K562 (cell line): ENCODE results near the gene KLRK1. TPM values are rescaled to one million over a fixed set of nuclear protein-coding genes. Genes with fewer than 3 reads are reported as not detected.

Experiments used
- ATAC-seq: fragments of 200-7000 bp; cut with Tn5 transposase; 3 replicates; pipeline ENCODE4 v1.9.1; 2020; ENCODE audit warnings: moderate library complexity
- BruUV-seq: library from RNA; stranded (reverse); fragments of 400-500 nt; replicated peaks from 2 replicates; lab custom pipeline; 2021; lab: Mats Ljungman, UMichigan
- CTCF ChIA-PET: fragments of 300-600 bp; formaldehyde crosslinking; extraction: SDS; loops from one replicate; lab custom pipeline; 2021; ENCODE audit warnings: low intra/inter-chr PET ratio; lab: Yijun Ruan, JAX
- POLR2A ChIA-PET: fragments of 300-600, 350-650 bp; sonication (Branson Sonifier 250); formaldehyde crosslinking; extraction: SDS; loops from one replicate; lab custom pipeline; 2021; ENCODE audit warnings: antibody characterized with exemption, inconsistent platforms; lab: Yijun Ruan, JAX
- DNase-seq, 4 experiments: peaks; one replicate each; pipeline versions ENCODE4 v3.0.0 to v3.0.0-alpha.2; 2011 to 2018; ENCODE audit warnings: low spot score in 3 of 4, mixed read lengths in 3 of 4; ENCODE audit errors: extremely low read depth in 1 of 4
- FAIRE-seq: peaks from 2 replicates; lab custom pipeline; 2011; peaks lifted over from hg19 to GRCh38; lab: Jason Lieb, UNC
- H2AFZ ChIP-seq: 2 replicates; pipeline ENCODE4 v1.6.0; 2011; ENCODE audit warnings: low read depth, low read length, control low read depth, inconsistent platforms
- H3K27ac ChIP-seq: fragments of 200-600 bp; 3 replicates; pipeline ENCODE4 v1.8.0; 2011; ENCODE audit warnings: low read depth, mild to moderate bottlenecking, control low read depth, inconsistent platforms, low read length, moderate library complexity, mixed read lengths; ENCODE audit errors: extremely low read depth
- H3K27me3 ChIP-seq, 2 experiments: fragments of 300-600 bp in 1 of 2; 2 replicates in 1 of 2; 3 replicates in 1 of 2; pipeline versions ENCODE4 v1.6.0 to v1.8.0; 2011; ENCODE audit warnings: inconsistent platforms in 2 of 2, low read length in 2 of 2, mild to moderate bottlenecking in 1 of 2, mixed read lengths in 1 of 2, moderate library complexity in 1 of 2; ENCODE audit not compliant: control insufficient read depth in 2 of 2, insufficient read depth in 2 of 2
- H3K36me3 ChIP-seq: fragments of 300-600 bp; 3 replicates; pipeline ENCODE4 v1.8.0; 2011; ENCODE audit warnings: mild to moderate bottlenecking, low read length, inconsistent platforms; ENCODE audit not compliant: control insufficient read depth, insufficient read depth
- H3K4me1 ChIP-seq, 2 experiments: fragments of 200-600 bp in 1 of 2; replicated peaks in 1 of 2; 2 replicates in 1 of 2; 3 replicates in 1 of 2; pipeline versions ENCODE4 v1.5.1 to v1.8.0; 2011; ENCODE audit warnings: inconsistent platforms in 2 of 2, low read length in 2 of 2, mild to moderate bottlenecking in 1 of 2, mixed read lengths in 1 of 2, moderate library complexity in 1 of 2; ENCODE audit not compliant: control insufficient read depth in 2 of 2, insufficient read depth in 2 of 2
- H3K4me2 ChIP-seq: 2 replicates; pipeline ENCODE4 v1.6.1; 2011; ENCODE audit warnings: low read length, control low read depth, inconsistent platforms, mixed read lengths; ENCODE audit not compliant: insufficient read depth
- H3K4me3 ChIP-seq: fragments of 200-600 bp; sonication (generic), shearing (Covaris generic); 2 replicates; pipeline ENCODE4 v1.5.1; 2016; ENCODE audit warnings: control low read depth, inconsistent platforms
- H3K79me2 ChIP-seq: fragments of 200-600 bp; 3 replicates; pipeline ENCODE4 v1.8.0; 2011; ENCODE audit warnings: low read length, inconsistent platforms; ENCODE audit not compliant: control insufficient read depth, insufficient read depth
- H3K9ac ChIP-seq, 2 experiments: 2 replicates each; pipeline versions ENCODE4 v1.6.0 to v1.6.1; 2011; ENCODE audit warnings: low read depth in 2 of 2, low read length in 2 of 2, control low read depth in 1 of 2, inconsistent platforms in 1 of 2, mild to moderate bottlenecking in 1 of 2, mixed read lengths in 1 of 2; ENCODE audit not compliant: insufficient read depth in 1 of 2
- H3K9me1 ChIP-seq: one replicate; pipeline ENCODE4 v1.6.0; 2011; ENCODE audit warnings: inconsistent platforms, mild to moderate bottlenecking, low read length, moderate library complexity; ENCODE audit not compliant: control insufficient read depth, insufficient read depth
- H3K9me3 ChIP-seq: replicated peaks from 2 replicates; pipeline ENCODE4 v1.5.1; 2011; ENCODE audit warnings: low read depth, low read length, inconsistent platforms; ENCODE audit not compliant: control insufficient read depth, insufficient read depth
- H4K20me1 ChIP-seq: replicated peaks from 2 replicates; pipeline ENCODE4 v1.6.1; 2011; ENCODE audit warnings: low read length, inconsistent platforms, mixed read lengths; ENCODE audit not compliant: control insufficient read depth, insufficient read depth
- CHCHD3 ChIP-seq: fragments of 250-450 bp; sonication (Bioruptor Pico); IDR thresholded peaks from 2 replicates; pipeline ENCODE4 v2.1.2; 2022; ENCODE audit warnings: mild to moderate bottlenecking
- MAX ChIP-seq: sonication (generic); formaldehyde crosslinking; IDR thresholded peaks from 2 replicates; pipeline ENCODE4 v1.9.0; 2022; ENCODE audit warnings: mild to moderate bottlenecking, missing genetic modification reagents
- NCOR1 ChIP-seq: fragments of 450-650 bp; IDR thresholded peaks from 2 replicates; pipeline ENCODE4 v1.6.1; 2016; ENCODE audit warnings: mild to moderate bottlenecking, moderate library complexity
- PRDM10 ChIP-seq: fragments of 450-650 bp; IDR thresholded peaks from 2 replicates; pipeline ENCODE4 v1.6.1; 2018; ENCODE audit not compliant: partially characterized antibody
- WGBS: fragments of 100-300 bp; shearing (Covaris generic); methylation state at CpG from one replicate; pipeline ENCODE4 v1.1.6; 2016; ENCODE audit warnings: low coverage, mixed read lengths; ENCODE audit not compliant: insufficient coverage; ENCODE audit errors: missing lambda C conversion rate; 5-methylcytosine and 5-hydroxymethylcytosine counted together
- in situ Hi-C: fragments of 300-500 bp; cut with MboI; formaldehyde crosslinking; loops from 4 replicates; pipeline ENCODE4 v1.15.0; 2018; ENCODE audit warnings: inconsistent platforms, mixed read lengths
- intact Hi-C: fragments of 100-400 bp; cut with micrococcal nuclease; formaldehyde crosslinking; loops from 2 replicates; pipeline ENCODE4 v1.14.2; 2022
- polyA plus RNA-seq, 8 experiments: library from polyadenylated mRNA; depleted of rRNA in 4 of 8; stranded (reverse) in 5 of 8; unstranded in 3 of 8; fragments of >200 nt; fragmentation: Nextera tagmentation in 2 of 8; fragmentation: Illumina TruSeq in 1 of 8; extraction: Ambion mirVana in 2 of 8; extraction: Trizol in 1 of 8; gene quantifications; 2 replicates each; pipeline versions ENCODE4 v1.2.1 to v1.2.3, GENCODE V29; 2011 to 2014; ENCODE audit warnings: inconsistent platforms in 1 of 8, missing spikeins in 1 of 8
- total RNA-seq, 7 experiments: library from RNA; depleted of rRNA in 6 of 7; stranded (reverse); fragments of >200 nt in 6 of 7; fragmentation: Illumina TruSeq in 2 of 7; extraction: Trizol in 2 of 7; gene quantifications; 2 replicates each; pipeline versions ENCODE4 v1.2.1 to v1.2.3, GENCODE V29; 2011 to 2021; ENCODE audit warnings: low replicate concordance in 1 of 7

KLRK1 gene
- total and polyA plus RNA-seq, 9 of the 15 experiments (the other 6 are each of a cell fraction or from before 2014, with no cell fraction given): 0.03 to 0.09 (median 0.06) TPM; not detected in 3

GRCh38 chr12:10369557-10370415, 20.1 kb downstream of the KLRK1 start:
- H2AFZ ChIP-seq: peak overlapping the region; percentile 33; the same call in 1 of the 2 replicates
- intact Hi-C loops: no loop called here
- no peak for TF ChIP-seq CHCHD3
- no peak for TF ChIP-seq MAX (CRISPR knock-in tag)
- peak; percentile 42 for TF ChIP-seq PRDM10
- no peak for TF ChIP-seq NCOR1
- H3K27ac ChIP-seq: peak overlapping the region; percentile 54; the same call in 1 of the 3 replicates
- peak overlapping the region; percentile 50 for H3K4me2 ChIP-seq
- 43% methylated on average over 8 of the region's 8 CpGs for WGBS
- no peak overlapping the region for H3K9ac ChIP-seq
- peaks cover 19% of the 10 kb centered on the region for H3K79me2 ChIP-seq
- in situ Hi-C loops: no loop called here
- peaks cover 4 to 13% of the 10 kb centered on the region in 2 experiments; a peak in 3 of 5 replicates for H3K4me1 ChIP-seq
- no peaks in the 10 kb centered on the region for H4K20me1 ChIP-seq
- DNase-seq (no peak), FAIRE-seq (no peak), ATAC-seq (no peak)
- H3K9me1 ChIP-seq: no peaks in the 10 kb centered on the region
- H3K9me3 ChIP-seq: peaks cover 6% of the 10 kb centered on the region
- H3K4me3 ChIP-seq: no peak overlapping the region
- H3K36me3 ChIP-seq: no peaks in the 10 kb centered on the region; the same call in 1 of the 3 replicates
- CTCF ChIA-PET: no interaction called here
- BruUV-seq: no TSS peak
- H3K27me3 ChIP-seq: no peaks in the 10 kb centered on the region
- POLR2A ChIA-PET: no interaction called here
